ENCODE results near the gene RAB4A. TPM values are rescaled to one million over a fixed set of nuclear protein-coding genes. Genes with fewer than 3 reads are reported as not detected.

Gene RAB4A
- total RNA-seq, 4 donors from 2014 or later, result 22.1 to 36.7 (median 23.4) TPM

DNA sequence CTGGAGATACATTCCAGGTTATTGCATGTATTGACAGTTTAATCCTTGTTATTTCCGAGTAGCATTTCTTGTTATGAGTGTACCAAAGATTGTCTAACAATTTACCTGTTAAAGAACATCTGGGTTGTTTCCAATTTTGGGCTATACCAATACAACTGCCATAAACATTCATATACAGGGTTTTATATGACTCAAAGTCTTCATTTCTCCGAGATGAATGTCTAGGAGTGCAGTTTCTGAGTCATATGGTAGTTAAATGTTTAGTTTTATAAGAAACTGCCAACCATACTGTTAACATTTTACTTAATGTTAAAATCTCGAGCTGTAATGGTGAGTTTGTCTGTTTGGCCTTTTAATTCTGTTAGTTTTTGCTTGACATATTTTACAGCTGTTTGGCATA lies 10.0 kb downstream of the RAB4A start:
- Histone ChIP-seq H3K27me3 (no peaks in the 10 kb centered on the region), H3K9me3 (no peaks in the 10 kb centered on the region), H3K36me3 (no peaks in the 10 kb centered on the region), H3K4me3 (no peak overlapping the region), H3K27ac (no peak overlapping the region), H3K4me1 (peaks cover 0 to 6% (median 0%) of the 10 kb centered on the region in 4 donors)
- no peak for TF ChIP-seq POLR2A (IDR thresholded peaks at IDR 0.05)
- TF ChIP-seq, protein P1, sequence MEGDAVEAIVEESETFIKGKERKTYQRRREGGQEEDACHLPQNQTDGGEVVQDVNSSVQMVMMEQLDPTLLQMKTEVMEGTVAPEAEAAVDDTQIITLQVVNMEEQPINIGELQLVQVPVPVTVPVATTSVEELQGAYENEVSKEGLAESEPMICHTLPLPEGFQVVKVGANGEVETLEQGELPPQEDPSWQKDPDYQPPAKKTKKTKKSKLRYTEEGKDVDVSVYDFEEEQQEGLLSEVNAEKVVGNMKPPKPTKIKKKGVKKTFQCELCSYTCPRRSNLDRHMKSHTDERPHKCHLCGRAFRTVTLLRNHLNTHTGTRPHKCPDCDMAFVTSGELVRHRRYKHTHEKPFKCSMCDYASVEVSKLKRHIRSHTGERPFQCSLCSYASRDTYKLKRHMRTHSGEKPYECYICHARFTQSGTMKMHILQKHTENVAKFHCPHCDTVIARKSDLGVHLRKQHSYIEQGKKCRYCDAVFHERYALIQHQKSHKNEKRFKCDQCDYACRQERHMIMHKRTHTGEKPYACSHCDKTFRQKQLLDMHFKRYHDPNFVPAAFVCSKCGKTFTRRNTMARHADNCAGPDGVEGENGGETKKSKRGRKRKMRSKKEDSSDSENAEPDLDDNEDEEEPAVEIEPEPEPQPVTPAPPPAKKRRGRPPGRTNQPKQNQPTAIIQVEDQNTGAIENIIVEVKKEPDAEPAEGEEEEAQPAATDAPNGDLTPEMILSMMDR (IDR thresholded peaks at IDR 0.05), result no peak
- no peak for DNase-seq

GRCh38 chr1:229281339-229281926 lies 10.5 kb downstream of the RAB4A start:
- H3K9me3 ChIP-seq, result no peaks in the 10 kb centered on the region
- H3K4me3 ChIP-seq, result no peak overlapping the region
- H3K4me1 ChIP-seq, result peaks cover 0 to 6% (median 0%) of the 10 kb centered on the region in 4 donors
- no peak overlapping the region for H3K27ac ChIP-seq
- DNase-seq, result no peak
- TF ChIP-seq, protein P1 (IDR thresholded peaks at IDR 0.05), result no peak
- TF ChIP-seq POLR2A (IDR thresholded peaks at IDR 0.05), result no peak
- no peaks in the 10 kb centered on the region for H3K36me3 ChIP-seq
- no peaks in the 10 kb centered on the region for H3K27me3 ChIP-seq

DNA sequence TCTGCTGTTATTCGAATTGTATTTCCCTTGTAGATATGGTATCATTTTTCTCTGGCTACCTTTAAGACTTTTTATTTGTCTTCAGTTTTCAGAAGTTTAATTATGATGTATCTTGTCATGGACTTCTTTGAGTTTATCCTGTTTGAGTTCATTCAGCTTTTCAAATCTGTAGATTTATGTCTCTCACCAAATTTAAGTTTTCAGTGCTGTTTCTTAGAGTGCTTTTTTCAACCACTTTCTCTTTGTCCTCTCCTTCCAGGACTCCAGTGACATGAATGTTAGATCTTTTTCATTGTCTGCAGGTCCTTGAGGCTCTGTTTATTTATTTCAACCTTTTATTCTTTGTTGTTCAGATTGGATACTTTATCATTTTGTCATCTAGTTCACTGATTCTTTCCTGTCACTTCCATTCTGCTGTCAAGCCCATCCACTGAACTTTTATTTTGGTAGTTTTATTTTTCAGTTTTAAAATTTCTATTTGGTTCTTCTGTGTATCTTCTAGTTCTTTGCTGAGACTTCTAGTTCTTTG lies 11.4 kb downstream of the RAB4A start:
- H3K36me3 ChIP-seq, result no peaks in the 10 kb centered on the region
- no peak overlapping the region for H3K4me3 ChIP-seq
- DNase-seq, result no peak
- H3K27me3 ChIP-seq, result no peaks in the 10 kb centered on the region
- peaks cover 0 to 6% (median 0%) of the 10 kb centered on the region in 4 donors for H3K4me1 ChIP-seq
- H3K27ac ChIP-seq, result no peak overlapping the region
- TF ChIP-seq POLR2A (IDR thresholded peaks at IDR 0.05), result no peak
- TF ChIP-seq, protein P1 (IDR thresholded peaks at IDR 0.05), result no peak
- no peaks in the 10 kb centered on the region for H3K9me3 ChIP-seq

DNA sequence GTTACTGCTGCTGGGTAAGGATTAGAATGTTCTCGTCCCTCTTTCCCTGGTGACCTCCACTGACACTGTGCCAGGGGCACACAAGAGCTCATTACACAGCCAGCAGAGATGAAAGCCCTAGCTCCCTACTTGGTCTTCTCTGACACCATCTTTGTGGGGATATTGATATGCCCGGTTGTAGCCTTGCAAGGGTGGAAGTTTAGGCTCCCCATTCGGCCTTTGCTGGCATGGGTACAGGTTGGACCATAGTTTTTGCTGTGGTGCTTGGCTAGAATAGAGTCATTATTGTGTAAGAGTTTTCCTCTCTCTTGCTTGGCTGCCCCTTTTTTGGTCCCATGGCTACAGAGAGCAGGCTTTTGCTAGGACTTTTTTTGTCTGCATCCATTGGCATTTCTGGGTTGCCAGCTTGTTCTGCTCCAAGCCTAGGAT lies 12.3 kb downstream of the RAB4A start:
- H3K36me3 ChIP-seq, result no peaks in the 10 kb centered on the region
- no peaks in the 10 kb centered on the region for H3K9me3 ChIP-seq
- H3K27ac ChIP-seq, result no peak overlapping the region
- peaks cover 0 to 6% (median 0%) of the 10 kb centered on the region in 4 donors for H3K4me1 ChIP-seq
- DNase-seq, result no peak
- no peak overlapping the region for H3K4me3 ChIP-seq
- no peaks in the 10 kb centered on the region for H3K27me3 ChIP-seq
- TF ChIP-seq POLR2A (IDR thresholded peaks at IDR 0.05), result no peak
- TF ChIP-seq, protein P1 (IDR thresholded peaks at IDR 0.05), result no peak

DNA sequence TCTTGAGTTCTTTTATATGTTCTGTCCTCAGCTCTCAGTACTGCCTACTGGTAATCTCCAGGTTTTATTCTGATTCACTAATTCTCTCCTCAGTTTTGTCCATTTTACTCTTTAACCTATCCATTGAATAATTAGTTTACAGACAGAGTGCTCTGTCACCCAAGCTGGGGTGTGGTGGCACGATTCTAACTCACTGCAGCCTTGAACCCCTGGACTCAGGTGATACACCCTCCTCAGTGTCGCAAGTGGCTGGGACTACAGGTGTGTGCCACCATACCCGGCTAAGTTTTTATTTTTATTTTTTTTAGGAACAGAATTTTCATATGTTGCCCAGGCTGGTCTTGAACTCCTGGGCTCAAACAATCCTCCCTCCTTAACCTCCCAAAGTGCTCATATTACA lies 14.0 kb downstream of the RAB4A start:
- H3K9me3 ChIP-seq, result no peaks in the 10 kb centered on the region
- no peak for DNase-seq
- peaks cover 0 to 11% (median 0%) of the 10 kb centered on the region in 3 donors for H3K36me3 ChIP-seq
- H3K27me3 ChIP-seq, result no peaks in the 10 kb centered on the region
- TF ChIP-seq, protein P1 (IDR thresholded peaks at IDR 0.05), result no peak
- TF ChIP-seq POLR2A (IDR thresholded peaks at IDR 0.05), result no peak
- no peak overlapping the region for H3K27ac ChIP-seq
- peaks cover 0 to 6% (median 0%) of the 10 kb centered on the region in 4 donors for H3K4me1 ChIP-seq
- no peak overlapping the region for H3K4me3 ChIP-seq

Data from Peyer's patch (tissue), 4 donors.